Right lung (tissue), 5 donors: Measurements from ENCODE around the gene PTPRN2. TPM values are rescaled to one million over a fixed set of nuclear protein-coding genes. Genes with fewer than 3 reads are reported as not detected.

Experiments
- DNase-seq, 2 donors: peaks; one replicate each; pipeline ENCODE4 v3.0.0-alpha.2; 2013
- polyA plus RNA-seq, 5 donors: library from polyadenylated mRNA; unstranded; fragments of 120-200 nt; gene quantifications; one replicate each; pipeline versions ENCODE4 v1.2.1 to v1.2.3, GENCODE V29; 2013; ENCODE audit warnings: inconsistent platforms in 1 of 5, low replicate concordance in 1 of 5; ENCODE audit not compliant: insufficient read length in 5 of 5, insufficient read depth in 1 of 5

Gene PTPRN2
- polyA plus RNA-seq, 5 donors = 6.2 to 8.1 (median 7.0) TPM

- no peak for DNase-seq
Observed at GRCh38 chr7:157688533-157689268, 898.9 kb downstream of the PTPRN2 start.

- no peak for DNase-seq
Observed at GRCh38 chr7:157687845-157688532, 899.6 kb downstream of the PTPRN2 start.

GRCh38 chr7:157687158-157687557 lies 900.5 kb downstream of the PTPRN2 start:
- no peak for DNase-seq

- no peak for DNase-seq
Observed at GRCh38 chr7:157686285-157686894, 901.2 kb downstream of the PTPRN2 start.

- DNase-seq = no peak
Observed at GRCh38 chr7:157685430-157686284, 902.0 kb downstream of the PTPRN2 start.

GRCh38 chr7:157684909-157685429 lies 902.7 kb downstream of the PTPRN2 start:
- no peak for DNase-seq

GRCh38 chr7:157684157-157684908 lies 903.3 kb downstream of the PTPRN2 start:
- DNase-seq = no peak

- no peak for DNase-seq
Observed at GRCh38 chr7:157683747-157684156, 903.9 kb downstream of the PTPRN2 start.

- DNase-seq = no peak
Observed at GRCh38 chr7:157682946-157683746, 904.5 kb downstream of the PTPRN2 start.

- no peak for DNase-seq
Observed at GRCh38 chr7:157682064-157682945, 905.3 kb downstream of the PTPRN2 start.

- no peak for DNase-seq
Observed at GRCh38 chr7:157679607-157680006, 908.0 kb downstream of the PTPRN2 start.

GRCh38 chr7:157678501-157678900 lies 909.1 kb downstream of the PTPRN2 start:
- no peak for DNase-seq

GRCh38 chr7:157676456-157677255 lies 911.0 kb downstream of the PTPRN2 start:
- DNase-seq = no peak

GRCh38 chr7:157676001-157676400 lies 911.6 kb downstream of the PTPRN2 start:
- no peak for DNase-seq

- DNase-seq = no peak
Observed at GRCh38 chr7:157675427-157675927, 912.1 kb downstream of the PTPRN2 start.

GRCh38 chr7:157674715-157675426 lies 912.8 kb downstream of the PTPRN2 start:
- DNase-seq = no peak

GRCh38 chr7:157674027-157674714 lies 913.5 kb downstream of the PTPRN2 start:
- no peak for DNase-seq
